ENCODE results near the gene BZW2. TPM values are rescaled to one million over a fixed set of nuclear protein-coding genes. Genes with fewer than 3 reads are reported as not detected.

Gene BZW2
- total RNA-seq, 1 donor from 2014 or later: 89.8 TPM

- Mint-ChIP-seq H3K36me3 (peaks cover 57% of the 10 kb centered on the region), H3K27ac (no peak overlapping the region), H3K4me3 (no peak overlapping the region), H3K4me1 (ENCODE audit: unreplicated experiment) (peaks cover 8% of the 10 kb centered on the region), H3K9me3 (no peaks in the 10 kb centered on the region), H3K27me3 (no peaks in the 10 kb centered on the region)
- no peak for DNase-seq (ENCODE audit: extremely low spot score, unreplicated experiment)
- TF ChIP-seq, protein P1, sequence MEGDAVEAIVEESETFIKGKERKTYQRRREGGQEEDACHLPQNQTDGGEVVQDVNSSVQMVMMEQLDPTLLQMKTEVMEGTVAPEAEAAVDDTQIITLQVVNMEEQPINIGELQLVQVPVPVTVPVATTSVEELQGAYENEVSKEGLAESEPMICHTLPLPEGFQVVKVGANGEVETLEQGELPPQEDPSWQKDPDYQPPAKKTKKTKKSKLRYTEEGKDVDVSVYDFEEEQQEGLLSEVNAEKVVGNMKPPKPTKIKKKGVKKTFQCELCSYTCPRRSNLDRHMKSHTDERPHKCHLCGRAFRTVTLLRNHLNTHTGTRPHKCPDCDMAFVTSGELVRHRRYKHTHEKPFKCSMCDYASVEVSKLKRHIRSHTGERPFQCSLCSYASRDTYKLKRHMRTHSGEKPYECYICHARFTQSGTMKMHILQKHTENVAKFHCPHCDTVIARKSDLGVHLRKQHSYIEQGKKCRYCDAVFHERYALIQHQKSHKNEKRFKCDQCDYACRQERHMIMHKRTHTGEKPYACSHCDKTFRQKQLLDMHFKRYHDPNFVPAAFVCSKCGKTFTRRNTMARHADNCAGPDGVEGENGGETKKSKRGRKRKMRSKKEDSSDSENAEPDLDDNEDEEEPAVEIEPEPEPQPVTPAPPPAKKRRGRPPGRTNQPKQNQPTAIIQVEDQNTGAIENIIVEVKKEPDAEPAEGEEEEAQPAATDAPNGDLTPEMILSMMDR (conservative IDR thresholded peaks at IDR 0.05): no peak
These were observed 39.3 kb upstream of the BZW2 start for GRCh38 chr7:16606704-16607103.

DNA sequence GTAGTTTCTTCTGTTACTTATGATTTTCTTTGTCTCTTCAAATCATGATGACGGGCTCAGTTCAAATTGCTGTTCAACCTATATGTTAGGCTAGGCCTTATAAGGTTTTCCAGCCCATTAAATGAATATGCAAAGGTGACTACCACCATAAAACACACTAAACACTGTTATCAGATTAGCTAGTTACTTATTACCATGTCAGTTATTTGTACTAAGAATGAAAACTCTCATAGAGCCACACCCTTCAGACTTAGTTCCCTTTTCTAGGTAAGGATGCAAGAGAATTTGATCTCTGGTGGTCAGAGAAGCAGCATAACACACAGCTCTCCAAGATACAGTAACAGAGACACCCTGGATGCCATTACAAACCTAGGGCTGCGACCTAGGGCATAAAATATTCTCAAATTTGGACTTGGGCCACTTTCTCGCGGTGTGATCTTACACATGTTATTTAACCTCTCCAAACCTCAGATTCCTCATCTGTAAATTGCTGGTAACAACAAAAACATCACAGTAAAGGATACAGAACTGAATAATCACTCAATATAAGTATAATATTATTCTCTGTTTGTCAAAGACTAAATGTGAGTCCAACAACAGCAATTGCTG, 36.0 kb upstream of the BZW2 start:
- no peak for DNase-seq (ENCODE audit: extremely low spot score, unreplicated experiment)
- H3K9me3 Mint-ChIP-seq: no peaks in the 10 kb centered on the region
- H3K36me3 Mint-ChIP-seq: peaks cover 31% of the 10 kb centered on the region
- peaks cover 8% of the 10 kb centered on the region for H3K4me1 Mint-ChIP-seq (ENCODE audit: unreplicated experiment)
- H3K4me3 Mint-ChIP-seq: peak overlapping the region; percentile 38
- no peaks in the 10 kb centered on the region for H3K27me3 Mint-ChIP-seq
- TF ChIP-seq, protein P1 (conservative IDR thresholded peaks at IDR 0.05): no peak
- peak overlapping the region; percentile 52 for H3K27ac Mint-ChIP-seq

- no peak for DNase-seq (ENCODE audit: extremely low spot score, unreplicated experiment)
- H3K27me3 Mint-ChIP-seq: no peaks in the 10 kb centered on the region
- H3K36me3 Mint-ChIP-seq: peaks cover 34% of the 10 kb centered on the region
- H3K4me3 Mint-ChIP-seq: no peak overlapping the region
- TF ChIP-seq, protein P1 (conservative IDR thresholded peaks at IDR 0.05): no peak
- peaks cover 8% of the 10 kb centered on the region for H3K4me1 Mint-ChIP-seq (ENCODE audit: unreplicated experiment)
- H3K27ac Mint-ChIP-seq: no peak overlapping the region
- no peaks in the 10 kb centered on the region for H3K9me3 Mint-ChIP-seq
These were observed 34.3 kb upstream of the BZW2 start for GRCh38 chr7:16611711-16612110.

DNA sequence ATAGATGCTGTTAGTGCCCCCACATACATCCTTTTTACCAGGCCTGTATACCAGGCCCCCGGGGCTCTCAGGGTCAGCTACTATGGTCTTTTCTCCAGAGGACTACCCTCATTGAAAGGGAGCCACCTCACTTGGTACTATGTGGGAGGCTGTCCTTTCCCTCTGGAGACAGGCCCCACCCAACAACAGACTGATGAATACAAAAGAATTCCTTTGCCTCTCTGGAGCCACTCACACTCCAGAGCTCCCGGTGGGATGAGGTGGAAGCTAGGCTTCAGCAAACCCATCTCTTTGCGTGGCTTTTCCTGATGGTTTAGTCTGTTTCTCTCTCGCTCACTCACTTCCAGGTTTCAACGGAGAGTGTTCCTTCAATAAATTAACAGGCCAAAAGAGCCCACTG, 30.8 kb upstream of the BZW2 start:
- no peaks in the 10 kb centered on the region for H3K9me3 Mint-ChIP-seq
- H3K36me3 Mint-ChIP-seq: peaks cover 31% of the 10 kb centered on the region
- DNase-seq (ENCODE audit: extremely low spot score, unreplicated experiment): no peak

GRCh38 chr7:16616122-16616521, 29.9 kb upstream of the BZW2 start:
- no peak for DNase-seq (ENCODE audit: extremely low spot score, unreplicated experiment)
- H3K4me1 Mint-ChIP-seq (ENCODE audit: unreplicated experiment): no peaks in the 10 kb centered on the region
- TF ChIP-seq, protein P1 (conservative IDR thresholded peaks at IDR 0.05): no peak
- H3K4me3 Mint-ChIP-seq: no peak overlapping the region
- H3K27me3 Mint-ChIP-seq: no peaks in the 10 kb centered on the region
- peaks cover 28% of the 10 kb centered on the region for H3K36me3 Mint-ChIP-seq
- H3K9me3 Mint-ChIP-seq: no peaks in the 10 kb centered on the region
- H3K27ac Mint-ChIP-seq: no peak overlapping the region

More for the DNA sequence above, 30.8 kb upstream of the BZW2 start:
- Mint-ChIP-seq H3K4me3 (no peak overlapping the region), H3K27me3 (no peaks in the 10 kb centered on the region), H3K27ac (no peak overlapping the region), H3K4me1 (ENCODE audit: unreplicated experiment) (no peaks in the 10 kb centered on the region)
- TF ChIP-seq, protein P1 (conservative IDR thresholded peaks at IDR 0.05): no peak
